ENCODE measurements around the gene GSG1L. TPM values are rescaled to one million over a fixed set of nuclear protein-coding genes. Genes with fewer than 3 reads are reported as not detected.

GSG1L gene
- total and polyA plus RNA-seq, 4 donors = 0.14 to 1.3 (median 0.24) TPM

DNA sequence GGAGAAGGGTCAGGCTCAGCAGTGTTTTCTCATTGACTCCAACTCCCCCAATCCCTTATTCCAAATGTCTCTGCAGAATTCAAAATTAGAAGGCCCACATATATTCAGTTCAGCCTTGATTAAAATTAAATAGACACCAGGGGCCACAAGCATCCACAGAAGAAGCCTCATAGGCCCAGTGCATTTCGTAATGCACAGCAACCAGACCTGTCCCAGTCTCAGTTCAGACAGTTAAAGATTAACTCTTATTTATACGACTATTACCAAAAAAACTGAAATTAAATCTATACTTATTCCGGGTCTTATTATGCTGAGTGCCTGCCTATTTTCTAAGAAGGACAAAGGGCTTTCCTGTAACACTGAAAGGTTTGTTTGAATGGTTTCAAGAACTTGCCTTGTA, 41.8 kb upstream of the GSG1L start:
- TF ChIP-seq, protein P1, sequence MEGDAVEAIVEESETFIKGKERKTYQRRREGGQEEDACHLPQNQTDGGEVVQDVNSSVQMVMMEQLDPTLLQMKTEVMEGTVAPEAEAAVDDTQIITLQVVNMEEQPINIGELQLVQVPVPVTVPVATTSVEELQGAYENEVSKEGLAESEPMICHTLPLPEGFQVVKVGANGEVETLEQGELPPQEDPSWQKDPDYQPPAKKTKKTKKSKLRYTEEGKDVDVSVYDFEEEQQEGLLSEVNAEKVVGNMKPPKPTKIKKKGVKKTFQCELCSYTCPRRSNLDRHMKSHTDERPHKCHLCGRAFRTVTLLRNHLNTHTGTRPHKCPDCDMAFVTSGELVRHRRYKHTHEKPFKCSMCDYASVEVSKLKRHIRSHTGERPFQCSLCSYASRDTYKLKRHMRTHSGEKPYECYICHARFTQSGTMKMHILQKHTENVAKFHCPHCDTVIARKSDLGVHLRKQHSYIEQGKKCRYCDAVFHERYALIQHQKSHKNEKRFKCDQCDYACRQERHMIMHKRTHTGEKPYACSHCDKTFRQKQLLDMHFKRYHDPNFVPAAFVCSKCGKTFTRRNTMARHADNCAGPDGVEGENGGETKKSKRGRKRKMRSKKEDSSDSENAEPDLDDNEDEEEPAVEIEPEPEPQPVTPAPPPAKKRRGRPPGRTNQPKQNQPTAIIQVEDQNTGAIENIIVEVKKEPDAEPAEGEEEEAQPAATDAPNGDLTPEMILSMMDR (IDR thresholded peaks at IDR 0.05; ENCODE audit: control extremely low read depth, extremely low read depth) = no peak
- Histone ChIP-seq H3K4me1 (ENCODE audit: control insufficient read depth in 5 of 5, insufficient read depth in 5 of 5, low read length in 5 of 5) (no peaks in the 10 kb centered on the region), H3K27me3 (ENCODE audit: control insufficient read depth in 3 of 3, insufficient read depth in 3 of 3, low read length in 2 of 3) (no peaks in the 10 kb centered on the region), H3K4me3 (no peak overlapping the region), H3K9ac (ENCODE audit: insufficient read depth in 1 of 2, low read length in 2 of 2) (no peak overlapping the region), H3K9me3 (ENCODE audit: control insufficient read depth in 4 of 4, insufficient read depth in 3 of 4, low read length in 3 of 4) (no peaks in the 10 kb centered on the region), H3K36me3 (ENCODE audit: control insufficient read depth in 4 of 4, insufficient read depth in 4 of 4, low read length in 4 of 4) (peaks cover 51 to 77% (median 61%) of the 10 kb centered on the region in 4 donors), H3K27ac (ENCODE audit: low read depth in 1 of 2, low read length in 1 of 2) (no peak overlapping the region)
- peak in 2 of 3 donors; percentile 42 to 52 for DNase-seq
- WGBS, 2 donors = 71 to 90% methylated on average over 3 of the region's 3 CpGs
- ATAC-seq (ENCODE audit: insufficient read depth, low FRiP score) = no peak

DNA sequence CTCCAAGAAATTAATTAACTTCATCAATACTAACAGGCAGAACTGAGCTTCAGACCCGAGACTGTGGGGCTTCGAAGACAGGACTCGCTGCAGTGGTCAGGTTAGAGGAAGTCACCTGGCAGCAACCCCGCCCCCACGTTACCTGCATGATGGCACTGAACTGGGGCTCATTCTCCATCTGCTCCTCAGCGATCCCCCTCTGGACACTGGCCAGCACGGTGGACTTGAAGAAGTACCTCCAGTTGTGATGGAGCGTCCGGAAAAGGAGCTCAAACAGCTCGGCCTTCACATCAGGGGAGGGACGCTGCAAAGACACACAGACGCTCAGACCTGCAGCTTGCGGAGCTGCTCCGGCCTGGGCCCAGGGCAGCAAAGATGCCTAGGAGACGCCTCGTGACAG, 40.9 kb upstream of the GSG1L start:
- H3K36me3 ChIP-seq (ENCODE audit: control insufficient read depth in 4 of 4, insufficient read depth in 4 of 4, low read length in 4 of 4) = peaks cover 48 to 77% (median 62%) of the 10 kb centered on the region in 4 donors
- no peaks in the 10 kb centered on the region for H3K4me1 ChIP-seq (ENCODE audit: control insufficient read depth in 5 of 5, insufficient read depth in 5 of 5, low read length in 5 of 5)
- no peak overlapping the region for H3K9ac ChIP-seq (ENCODE audit: insufficient read depth in 1 of 2, low read length in 2 of 2)
- TF ChIP-seq, protein P1 (IDR thresholded peaks at IDR 0.05; ENCODE audit: control extremely low read depth, extremely low read depth) = no peak
- no peaks in the 10 kb centered on the region for H3K27me3 ChIP-seq (ENCODE audit: control insufficient read depth in 3 of 3, insufficient read depth in 3 of 3, low read length in 2 of 3)
- DNase-seq (no peak), ATAC-seq (ENCODE audit: insufficient read depth, low FRiP score) (no peak)
- no peak overlapping the region for H3K4me3 ChIP-seq
- WGBS, 2 donors = 95 to 97% methylated on average over 16 of the region's 16 CpGs
- H3K9me3 ChIP-seq (ENCODE audit: control insufficient read depth in 4 of 4, insufficient read depth in 3 of 4, low read length in 3 of 4) = no peaks in the 10 kb centered on the region
- H3K27ac ChIP-seq (ENCODE audit: low read depth in 1 of 2, low read length in 1 of 2) = no peak overlapping the region

DNA sequence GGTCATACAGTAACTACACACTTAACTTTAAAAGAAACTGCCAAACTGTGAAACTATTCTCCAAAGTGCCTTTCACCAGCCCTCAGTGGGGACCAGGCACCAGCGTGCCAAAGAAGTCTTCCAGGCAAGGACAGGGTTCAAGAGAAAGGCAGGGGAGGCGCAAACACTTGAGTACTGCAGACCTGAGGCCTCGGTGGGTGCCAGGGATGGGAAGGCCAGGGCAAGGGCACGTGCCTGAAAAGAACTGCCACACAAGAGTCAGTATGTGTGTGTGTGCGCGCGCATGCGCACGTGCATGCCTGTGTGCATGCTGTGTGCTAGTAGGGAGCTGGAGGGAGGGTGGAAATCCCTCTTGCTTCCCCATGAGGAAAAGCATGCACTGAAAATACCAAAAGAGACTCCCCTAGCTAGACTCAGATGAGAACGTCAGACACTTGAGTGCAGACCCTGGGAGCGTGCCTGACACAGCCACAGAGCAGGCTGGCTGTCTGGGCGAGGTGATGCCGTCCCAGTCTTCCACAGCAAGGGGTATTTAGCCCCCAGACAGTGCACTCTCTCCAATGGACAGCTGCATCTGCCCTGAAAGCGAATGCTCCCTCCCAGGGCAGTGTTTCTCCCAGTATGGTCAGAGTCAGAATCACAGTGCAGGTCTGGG, 40.1 kb upstream of the GSG1L start:
- Histone ChIP-seq H3K27ac (ENCODE audit: low read depth in 1 of 2, low read length in 1 of 2) (no peak overlapping the region), H3K9me3 (ENCODE audit: control insufficient read depth in 4 of 4, insufficient read depth in 3 of 4, low read length in 3 of 4) (no peaks in the 10 kb centered on the region), H3K4me3 (no peak overlapping the region), H3K27me3 (ENCODE audit: control insufficient read depth in 3 of 3, insufficient read depth in 3 of 3, low read length in 2 of 3) (no peaks in the 10 kb centered on the region), H3K36me3 (ENCODE audit: control insufficient read depth in 4 of 4, insufficient read depth in 4 of 4, low read length in 4 of 4) (peaks cover 48 to 79% (median 63%) of the 10 kb centered on the region in 4 donors), H3K9ac (ENCODE audit: insufficient read depth in 1 of 2, low read length in 2 of 2) (no peak overlapping the region), H3K4me1 (ENCODE audit: control insufficient read depth in 5 of 5, insufficient read depth in 5 of 5, low read length in 5 of 5) (no peaks in the 10 kb centered on the region)
- no peak for DNase-seq
- TF ChIP-seq, protein P1 (IDR thresholded peaks at IDR 0.05; ENCODE audit: control extremely low read depth, extremely low read depth) = no peak
- 93 to 94% methylated on average over 14 of the region's 14 CpGs for WGBS, 2 donors
- ATAC-seq (ENCODE audit: insufficient read depth, low FRiP score) = no peak

DNA sequence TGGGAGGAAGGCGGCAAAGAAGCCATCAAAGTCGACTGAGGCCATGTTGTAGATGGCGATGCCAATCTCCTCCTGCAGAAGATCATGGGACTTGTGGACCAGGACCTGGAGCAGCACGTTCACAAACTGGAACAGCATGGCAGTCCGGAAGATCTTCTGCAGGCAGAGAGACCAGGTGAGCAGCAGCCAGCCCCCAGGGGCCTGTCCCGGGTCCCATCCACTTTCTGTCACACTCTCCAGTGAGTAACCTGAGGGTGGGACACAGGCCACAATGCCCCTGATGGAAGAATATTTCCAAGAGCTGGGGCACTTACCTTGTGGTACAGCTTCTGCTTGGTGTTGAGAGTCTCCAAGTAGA, 38.0 kb upstream of the GSG1L start:
- Histone ChIP-seq H3K27ac (ENCODE audit: low read depth in 1 of 2, low read length in 1 of 2) (no peak overlapping the region), H3K4me1 (ENCODE audit: control insufficient read depth in 5 of 5, insufficient read depth in 5 of 5, low read length in 5 of 5) (no peaks in the 10 kb centered on the region), H3K36me3 (ENCODE audit: control insufficient read depth in 4 of 4, insufficient read depth in 4 of 4, low read length in 4 of 4) (peaks cover 34 to 78% (median 54%) of the 10 kb centered on the region in 4 donors), H3K9me3 (ENCODE audit: control insufficient read depth in 4 of 4, insufficient read depth in 3 of 4, low read length in 3 of 4) (no peaks in the 10 kb centered on the region), H3K9ac (ENCODE audit: insufficient read depth in 1 of 2, low read length in 2 of 2) (no peak overlapping the region), H3K4me3 (no peak overlapping the region), H3K27me3 (ENCODE audit: control insufficient read depth in 3 of 3, insufficient read depth in 3 of 3, low read length in 2 of 3) (no peaks in the 10 kb centered on the region)
- 94 to 96% methylated on average over 6 of the region's 6 CpGs for WGBS, 2 donors
- ATAC-seq (ENCODE audit: insufficient read depth, low FRiP score) (no peak), DNase-seq (no peak)
- TF ChIP-seq, protein P1 (IDR thresholded peaks at IDR 0.05; ENCODE audit: control extremely low read depth, extremely low read depth) = no peak
